ENCODE data around the gene COL13A1. TPM values are rescaled to one million over a fixed set of nuclear protein-coding genes. Genes with fewer than 3 reads are reported as not detected.

Gene COL13A1
- total RNA-seq, 3 donors from 2014 or later = 0.66 to 0.80 (median 0.73) TPM

- H3K27ac ChIP-seq = no peak overlapping the region
- no peak overlapping the region for H3K4me3 ChIP-seq
- intact Hi-C loops (cut with DNase I; ENCODE audit: low total_unique reads) = loop anchor here (10.0 kb wide), 1 partner anchor 621 kb away; no protein-coding TSS in a partner anchor
- DNase-seq (ENCODE audit: low spot score in 2 of 2) = no peak
- H3K9me3 ChIP-seq = no peaks in the 10 kb centered on the region
- TF ChIP-seq POLR2AphosphoS5 (IDR thresholded peaks at IDR 0.05) = no peak
- no peak for TF ChIP-seq CTCF (IDR thresholded peaks at IDR 0.05)
- no peak for TF ChIP-seq POLR2A (IDR thresholded peaks at IDR 0.05)
- H3K36me3 ChIP-seq = no peaks in the 10 kb centered on the region
- no peaks in the 10 kb centered on the region for H3K4me1 ChIP-seq
- H3K27me3 ChIP-seq = no peaks in the 10 kb centered on the region
These were observed 162.4 kb downstream of the COL13A1 start for GRCh38 chr10:69963835-69964710.

- intact Hi-C loops (cut with DNase I; ENCODE audit: low total_unique reads) = loop anchor here (10.0 kb wide), 1 partner anchor 620 kb away; no protein-coding TSS in a partner anchor
- H3K27ac ChIP-seq = no peak overlapping the region
- DNase-seq (ENCODE audit: low spot score in 2 of 2) = peak in 1 of 2 donors; percentile 3
- no peak overlapping the region for H3K4me3 ChIP-seq
- TF ChIP-seq CTCF (IDR thresholded peaks at IDR 0.05) (no peak), POLR2A (IDR thresholded peaks at IDR 0.05) (no peak), POLR2AphosphoS5 (IDR thresholded peaks at IDR 0.05) (no peak)
- no peaks in the 10 kb centered on the region for H3K4me1 ChIP-seq
- H3K36me3 ChIP-seq = no peaks in the 10 kb centered on the region
- H3K27me3 ChIP-seq = no peaks in the 10 kb centered on the region
- no peaks in the 10 kb centered on the region for H3K9me3 ChIP-seq
These were observed 163.4 kb downstream of the COL13A1 start for GRCh38 chr10:69965086-69965485.

DNA sequence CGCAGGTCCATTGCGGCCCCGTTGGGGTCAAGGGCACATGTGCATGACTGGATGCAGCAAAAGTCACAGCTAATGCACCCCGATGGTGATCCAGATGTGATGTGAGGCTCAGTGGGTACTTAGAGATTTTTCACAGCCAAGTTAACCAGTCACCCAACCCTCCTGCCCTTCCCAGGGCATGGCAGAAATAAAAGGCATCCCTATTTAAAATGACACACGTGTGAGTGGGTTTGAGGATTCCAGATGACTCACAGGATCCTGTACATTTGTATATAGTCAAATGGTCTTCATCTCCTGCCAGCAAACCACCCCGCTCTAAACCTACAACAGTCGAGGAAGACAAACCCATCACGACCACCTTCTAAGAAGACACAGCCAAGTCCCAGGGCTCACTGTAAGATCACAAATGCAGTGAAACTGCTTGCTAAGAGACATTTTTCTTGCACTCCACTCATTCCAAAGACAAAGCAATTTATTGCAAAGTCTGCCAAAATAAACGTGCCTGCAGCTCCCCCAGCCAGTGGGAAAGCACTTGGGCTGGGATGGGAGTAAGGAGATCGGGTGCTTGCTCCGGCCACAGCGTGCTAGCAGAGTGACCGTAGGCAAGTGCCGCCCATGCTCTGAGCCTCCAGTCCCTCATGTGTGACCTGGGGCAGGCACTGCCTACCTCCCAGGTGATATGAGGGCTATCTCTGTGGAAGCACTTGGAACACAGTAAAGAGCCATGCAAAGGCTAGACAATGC is 164.4 kb downstream of the COL13A1 start:
- no peaks in the 10 kb centered on the region for H3K9me3 ChIP-seq
- no peak for TF ChIP-seq CTCF (IDR thresholded peaks at IDR 0.05)
- TF ChIP-seq POLR2AphosphoS5 (IDR thresholded peaks at IDR 0.05) = no peak
- TF ChIP-seq POLR2A (IDR thresholded peaks at IDR 0.05) = no peak
- H3K36me3 ChIP-seq = no peaks in the 10 kb centered on the region
- peak in 1 of 2 donors; percentile 10 for DNase-seq (ENCODE audit: low spot score in 2 of 2)
- intact Hi-C loops (cut with DNase I; ENCODE audit: low total_unique reads) = loop anchor here (10.0 kb wide), 1 partner anchor 619 kb away; no protein-coding TSS in a partner anchor
- no peaks in the 10 kb centered on the region for H3K27me3 ChIP-seq
- H3K4me1 ChIP-seq = no peaks in the 10 kb centered on the region
- no peak overlapping the region for H3K27ac ChIP-seq
- no peak overlapping the region for H3K4me3 ChIP-seq

GRCh38 chr10:69968830-69969229 is 167.1 kb downstream of the COL13A1 start:
- Histone ChIP-seq H3K9me3 (no peaks in the 10 kb centered on the region), H3K27ac (no peak overlapping the region), H3K27me3 (no peaks in the 10 kb centered on the region), H3K4me3 (no peak overlapping the region), H3K36me3 (no peaks in the 10 kb centered on the region), H3K4me1 (no peaks in the 10 kb centered on the region)
- intact Hi-C loops (cut with DNase I; ENCODE audit: low total_unique reads) = loop anchor here (10.0 kb wide), 1 partner anchor 616 kb away; no protein-coding TSS in a partner anchor
- TF ChIP-seq CTCF (IDR thresholded peaks at IDR 0.05) = no peak
- no peak for TF ChIP-seq POLR2A (IDR thresholded peaks at IDR 0.05)
- no peak for TF ChIP-seq POLR2AphosphoS5 (IDR thresholded peaks at IDR 0.05)
- peak in 1 of 2 donors; percentile 16 for DNase-seq (ENCODE audit: low spot score in 2 of 2)

All from breast epithelium (tissue), 4 donors.